NB4 (cell line): ENCODE data around the gene CACTIN.

Experiments
- MYC ChIP-seq: IDR thresholded peaks from 2 replicates; pipeline ENCODE4 v1.6.1; 2011; ENCODE audit warnings: low read depth, low read length
- TF ChIP-seq, protein P1 (sequence below): IDR thresholded peaks from 2 replicates; pipeline ENCODE4 v1.6.1; 2011; ENCODE audit warnings: low read depth, low read length
- TF ChIP-seq, protein P2 (sequence below): IDR thresholded peaks from one replicate; pipeline ENCODE4 v1.5.1; 2012; ENCODE audit warnings: low read depth, low read length

- TF ChIP-seq, protein P1, sequence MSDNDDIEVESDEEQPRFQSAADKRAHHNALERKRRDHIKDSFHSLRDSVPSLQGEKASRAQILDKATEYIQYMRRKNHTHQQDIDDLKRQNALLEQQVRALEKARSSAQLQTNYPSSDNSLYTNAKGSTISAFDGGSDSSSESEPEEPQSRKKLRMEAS = no peak
- TF ChIP-seq, protein P2, sequence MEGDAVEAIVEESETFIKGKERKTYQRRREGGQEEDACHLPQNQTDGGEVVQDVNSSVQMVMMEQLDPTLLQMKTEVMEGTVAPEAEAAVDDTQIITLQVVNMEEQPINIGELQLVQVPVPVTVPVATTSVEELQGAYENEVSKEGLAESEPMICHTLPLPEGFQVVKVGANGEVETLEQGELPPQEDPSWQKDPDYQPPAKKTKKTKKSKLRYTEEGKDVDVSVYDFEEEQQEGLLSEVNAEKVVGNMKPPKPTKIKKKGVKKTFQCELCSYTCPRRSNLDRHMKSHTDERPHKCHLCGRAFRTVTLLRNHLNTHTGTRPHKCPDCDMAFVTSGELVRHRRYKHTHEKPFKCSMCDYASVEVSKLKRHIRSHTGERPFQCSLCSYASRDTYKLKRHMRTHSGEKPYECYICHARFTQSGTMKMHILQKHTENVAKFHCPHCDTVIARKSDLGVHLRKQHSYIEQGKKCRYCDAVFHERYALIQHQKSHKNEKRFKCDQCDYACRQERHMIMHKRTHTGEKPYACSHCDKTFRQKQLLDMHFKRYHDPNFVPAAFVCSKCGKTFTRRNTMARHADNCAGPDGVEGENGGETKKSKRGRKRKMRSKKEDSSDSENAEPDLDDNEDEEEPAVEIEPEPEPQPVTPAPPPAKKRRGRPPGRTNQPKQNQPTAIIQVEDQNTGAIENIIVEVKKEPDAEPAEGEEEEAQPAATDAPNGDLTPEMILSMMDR = no peak
- TF ChIP-seq MYC = no peak
These were observed 44.4 kb upstream of the CACTIN start for GRCh38 chr19:3670796-3671679.
